NCI-H2171 treated with DMSO at 0.1 percent for 48 hours (cell line): Measurements from ENCODE around the gene TRIM41.

Source experiments
- DNase-seq: peaks from one replicate; lab custom pipeline; 2025; lab: John Stamatoyannopoulos, UW

The TRIM41 gene

GRCh38 chr5:181233088-181233800 lies 10.2 kb downstream of the TRIM41 start:
- no peak for DNase-seq

- DNase-seq = no peak
Measured at GRCh38 chr5:181233801-181234454, 10.8 kb downstream of the TRIM41 start.

GRCh38 chr5:181234455-181235306 lies 11.6 kb downstream of the TRIM41 start:
- DNase-seq = no peak

- no peak for DNase-seq
Measured at GRCh38 chr5:181235323-181235688, 12.2 kb downstream of the TRIM41 start.

- no peak for DNase-seq
Measured at GRCh38 chr5:181235689-181236366, 12.7 kb downstream of the TRIM41 start.

GRCh38 chr5:181236471-181236870 lies 13.4 kb downstream of the TRIM41 start:
- no peak for DNase-seq

GRCh38 chr5:181236954-181237641 lies 14.0 kb downstream of the TRIM41 start:
- DNase-seq = no peak

GRCh38 chr5:181237729-181238385 lies 14.8 kb downstream of the TRIM41 start:
- DNase-seq = no peak

GRCh38 chr5:181239062-181239663 lies 16.1 kb downstream of the TRIM41 start:
- no peak for DNase-seq

GRCh38 chr5:181241393-181241975 lies 18.4 kb downstream of the TRIM41 start:
- DNase-seq = no peak

- DNase-seq = no peak
Measured at GRCh38 chr5:181242031-181242451, 19.0 kb downstream of the TRIM41 start.

- DNase-seq = no peak
Measured at GRCh38 chr5:181243018-181243563, 20.0 kb downstream of the TRIM41 start.

- DNase-seq = no peak
Measured at GRCh38 chr5:181243564-181244343, 20.7 kb downstream of the TRIM41 start, which contains the start of gene RACK1. Gene RACK1, minus strand, starts transcription at chr5:181243906. Its CDS starts 106 bp downstream, at chr5:181243800.

- DNase-seq = no peak
Measured at GRCh38 chr5:181245427-181246275, 22.6 kb downstream of the TRIM41 start.

GRCh38 chr5:181246276-181247049 lies 23.4 kb downstream of the TRIM41 start:
- DNase-seq = no peak

GRCh38 chr5:181248277-181248676 lies 25.2 kb downstream of the TRIM41 start:
- no peak for DNase-seq

- no peak for DNase-seq
Measured at GRCh38 chr5:181255276-181255675, 32.2 kb downstream of the TRIM41 start.
